ENCODE measurements around the gene NEK2. TPM values are rescaled to one million over a fixed set of nuclear protein-coding genes. Genes with fewer than 3 reads are reported as not detected.

Gene NEK2
- total and polyA plus RNA-seq, 2 of the 13 experiments (the other 11 are each of a cell fraction or from before 2014, with no cell fraction given): 10.9 to 40.8 TPM

DNA sequence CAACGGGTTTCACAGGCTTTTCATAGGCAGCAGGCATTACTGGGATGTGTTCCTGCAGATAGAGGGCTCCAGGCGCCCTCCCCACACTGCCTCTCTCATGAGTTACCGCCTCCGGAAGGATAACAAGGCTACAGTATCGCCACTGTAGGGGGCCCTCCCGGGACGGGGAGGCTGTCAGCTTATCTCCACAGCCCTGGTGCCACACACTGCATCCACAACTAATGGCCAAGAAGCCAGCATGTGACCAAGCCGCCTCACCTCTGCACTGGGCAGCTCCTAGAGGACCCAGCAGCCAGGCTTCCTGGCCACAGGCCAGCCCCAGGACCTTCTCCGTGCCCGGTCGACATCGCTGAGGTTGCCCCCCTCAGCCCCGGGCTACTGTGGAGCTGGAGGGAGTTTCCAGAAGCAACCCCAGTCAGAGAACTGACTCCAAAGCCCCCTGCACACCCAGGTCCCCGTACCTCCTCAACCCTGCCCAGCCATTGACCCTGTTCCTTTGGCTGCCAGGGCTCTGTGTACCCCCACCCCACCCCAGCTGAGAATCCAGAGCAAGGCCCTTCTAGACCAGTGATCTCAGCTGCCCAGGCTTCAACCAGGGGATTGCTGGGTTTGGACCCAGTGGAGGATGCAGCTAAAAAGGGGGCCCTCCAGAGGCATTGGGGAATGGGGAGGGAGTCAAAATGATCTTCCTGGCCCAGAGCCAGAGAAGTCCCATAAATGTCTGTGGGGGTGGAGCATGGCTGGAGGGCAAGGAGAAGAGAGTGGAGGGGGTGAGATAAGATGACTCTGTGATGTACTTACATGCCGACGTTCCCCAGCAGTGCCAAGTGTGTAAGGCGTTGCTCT lies 45.0 kb downstream of the NEK2 start (continued):
- TF ChIP-seq ZNF589 (CRISPR knock-in tag; conservative IDR thresholded peaks at IDR 0.05) (no peak), ZNF556 (CRISPR knock-in tag; IDR thresholded peaks at IDR 0.05; ENCODE audit: borderline replicate concordance) (peak; percentile 25; the same call in 1 of the 2 replicates), ZNF501 (CRISPR knock-in tag; IDR thresholded peaks at IDR 0.05) (no peak), ZNF577 (CRISPR knock-in tag; IDR thresholded peaks at IDR 0.05; ENCODE audit: borderline replicate concordance, low read depth) (no peak), FOXA3 (CRISPR knock-in tag; IDR thresholded peaks at IDR 0.05) (no peak; the same call in 1 of the 2 replicates), HES4 (CRISPR knock-in tag; IDR thresholded peaks at IDR 0.05; ENCODE audit: borderline replicate concordance) (no peak), NR1H2 (CRISPR knock-in tag; IDR thresholded peaks at IDR 0.05; ENCODE audit: borderline replicate concordance, low read depth) (no peak), ZNF253 (CRISPR knock-in tag; IDR thresholded peaks at IDR 0.05; ENCODE audit: borderline replicate concordance) (no peak), ZNF549 (CRISPR knock-in tag; IDR thresholded peaks at IDR 0.05) (no peak), ZNF264 (CRISPR knock-in tag; IDR thresholded peaks at IDR 0.05) (no peak), ZC3H4 (CRISPR knock-in tag; IDR thresholded peaks at IDR 0.05; ENCODE audit: borderline replicate concordance) (no peak), TBX2 (CRISPR knock-in tag; IDR thresholded peaks at IDR 0.05; ENCODE audit: borderline replicate concordance) (peak; percentile 59; the same call in 1 of the 2 replicates)
- TF ChIP-seq, protein P1, sequence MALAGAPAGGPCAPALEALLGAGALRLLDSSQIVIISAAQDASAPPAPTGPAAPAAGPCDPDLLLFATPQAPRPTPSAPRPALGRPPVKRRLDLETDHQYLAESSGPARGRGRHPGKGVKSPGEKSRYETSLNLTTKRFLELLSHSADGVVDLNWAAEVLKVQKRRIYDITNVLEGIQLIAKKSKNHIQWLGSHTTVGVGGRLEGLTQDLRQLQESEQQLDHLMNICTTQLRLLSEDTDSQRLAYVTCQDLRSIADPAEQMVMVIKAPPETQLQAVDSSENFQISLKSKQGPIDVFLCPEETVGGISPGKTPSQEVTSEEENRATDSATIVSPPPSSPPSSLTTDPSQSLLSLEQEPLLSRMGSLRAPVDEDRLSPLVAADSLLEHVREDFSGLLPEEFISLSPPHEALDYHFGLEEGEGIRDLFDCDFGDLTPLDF (CRISPR knock-in tag; IDR thresholded peaks at IDR 0.05): no peak
- TF ChIP-seq, protein P2, sequence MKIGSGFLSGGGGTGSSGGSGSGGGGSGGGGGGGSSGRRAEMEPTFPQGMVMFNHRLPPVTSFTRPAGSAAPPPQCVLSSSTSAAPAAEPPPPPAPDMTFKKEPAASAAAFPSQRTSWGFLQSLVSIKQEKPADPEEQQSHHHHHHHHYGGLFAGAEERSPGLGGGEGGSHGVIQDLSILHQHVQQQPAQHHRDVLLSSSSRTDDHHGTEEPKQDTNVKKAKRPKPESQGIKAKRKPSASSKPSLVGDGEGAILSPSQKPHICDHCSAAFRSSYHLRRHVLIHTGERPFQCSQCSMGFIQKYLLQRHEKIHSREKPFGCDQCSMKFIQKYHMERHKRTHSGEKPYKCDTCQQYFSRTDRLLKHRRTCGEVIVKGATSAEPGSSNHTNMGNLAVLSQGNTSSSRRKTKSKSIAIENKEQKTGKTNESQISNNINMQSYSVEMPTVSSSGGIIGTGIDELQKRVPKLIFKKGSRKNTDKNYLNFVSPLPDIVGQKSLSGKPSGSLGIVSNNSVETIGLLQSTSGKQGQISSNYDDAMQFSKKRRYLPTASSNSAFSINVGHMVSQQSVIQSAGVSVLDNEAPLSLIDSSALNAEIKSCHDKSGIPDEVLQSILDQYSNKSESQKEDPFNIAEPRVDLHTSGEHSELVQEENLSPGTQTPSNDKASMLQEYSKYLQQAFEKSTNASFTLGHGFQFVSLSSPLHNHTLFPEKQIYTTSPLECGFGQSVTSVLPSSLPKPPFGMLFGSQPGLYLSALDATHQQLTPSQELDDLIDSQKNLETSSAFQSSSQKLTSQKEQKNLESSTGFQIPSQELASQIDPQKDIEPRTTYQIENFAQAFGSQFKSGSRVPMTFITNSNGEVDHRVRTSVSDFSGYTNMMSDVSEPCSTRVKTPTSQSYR (CRISPR knock-in tag; IDR thresholded peaks at IDR 0.05; ENCODE audit: borderline replicate concordance): no peak
- TF ChIP-seq, protein P3, sequence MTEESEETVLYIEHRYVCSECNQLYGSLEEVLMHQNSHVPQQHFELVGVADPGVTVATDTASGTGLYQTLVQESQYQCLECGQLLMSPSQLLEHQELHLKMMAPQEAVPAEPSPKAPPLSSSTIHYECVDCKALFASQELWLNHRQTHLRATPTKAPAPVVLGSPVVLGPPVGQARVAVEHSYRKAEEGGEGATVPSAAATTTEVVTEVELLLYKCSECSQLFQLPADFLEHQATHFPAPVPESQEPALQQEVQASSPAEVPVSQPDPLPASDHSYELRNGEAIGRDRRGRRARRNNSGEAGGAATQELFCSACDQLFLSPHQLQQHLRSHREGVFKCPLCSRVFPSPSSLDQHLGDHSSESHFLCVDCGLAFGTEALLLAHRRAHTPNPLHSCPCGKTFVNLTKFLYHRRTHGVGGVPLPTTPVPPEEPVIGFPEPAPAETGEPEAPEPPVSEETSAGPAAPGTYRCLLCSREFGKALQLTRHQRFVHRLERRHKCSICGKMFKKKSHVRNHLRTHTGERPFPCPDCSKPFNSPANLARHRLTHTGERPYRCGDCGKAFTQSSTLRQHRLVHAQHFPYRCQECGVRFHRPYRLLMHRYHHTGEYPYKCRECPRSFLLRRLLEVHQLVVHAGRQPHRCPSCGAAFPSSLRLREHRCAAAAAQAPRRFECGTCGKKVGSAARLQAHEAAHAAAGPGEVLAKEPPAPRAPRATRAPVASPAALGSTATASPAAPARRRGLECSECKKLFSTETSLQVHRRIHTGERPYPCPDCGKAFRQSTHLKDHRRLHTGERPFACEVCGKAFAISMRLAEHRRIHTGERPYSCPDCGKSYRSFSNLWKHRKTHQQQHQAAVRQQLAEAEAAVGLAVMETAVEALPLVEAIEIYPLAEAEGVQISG (CRISPR knock-in tag; IDR thresholded peaks at IDR 0.05): no peak; the same call in 1 of the 2 replicates
- TF ChIP-seq, protein P4, sequence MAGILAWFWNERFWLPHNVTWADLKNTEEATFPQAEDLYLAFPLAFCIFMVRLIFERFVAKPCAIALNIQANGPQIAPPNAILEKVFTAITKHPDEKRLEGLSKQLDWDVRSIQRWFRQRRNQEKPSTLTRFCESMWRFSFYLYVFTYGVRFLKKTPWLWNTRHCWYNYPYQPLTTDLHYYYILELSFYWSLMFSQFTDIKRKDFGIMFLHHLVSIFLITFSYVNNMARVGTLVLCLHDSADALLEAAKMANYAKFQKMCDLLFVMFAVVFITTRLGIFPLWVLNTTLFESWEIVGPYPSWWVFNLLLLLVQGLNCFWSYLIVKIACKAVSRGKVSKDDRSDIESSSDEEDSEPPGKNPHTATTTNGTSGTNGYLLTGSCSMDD (CRISPR knock-in tag; IDR thresholded peaks at IDR 0.05): no peak
- TF ChIP-seq, protein P5, sequence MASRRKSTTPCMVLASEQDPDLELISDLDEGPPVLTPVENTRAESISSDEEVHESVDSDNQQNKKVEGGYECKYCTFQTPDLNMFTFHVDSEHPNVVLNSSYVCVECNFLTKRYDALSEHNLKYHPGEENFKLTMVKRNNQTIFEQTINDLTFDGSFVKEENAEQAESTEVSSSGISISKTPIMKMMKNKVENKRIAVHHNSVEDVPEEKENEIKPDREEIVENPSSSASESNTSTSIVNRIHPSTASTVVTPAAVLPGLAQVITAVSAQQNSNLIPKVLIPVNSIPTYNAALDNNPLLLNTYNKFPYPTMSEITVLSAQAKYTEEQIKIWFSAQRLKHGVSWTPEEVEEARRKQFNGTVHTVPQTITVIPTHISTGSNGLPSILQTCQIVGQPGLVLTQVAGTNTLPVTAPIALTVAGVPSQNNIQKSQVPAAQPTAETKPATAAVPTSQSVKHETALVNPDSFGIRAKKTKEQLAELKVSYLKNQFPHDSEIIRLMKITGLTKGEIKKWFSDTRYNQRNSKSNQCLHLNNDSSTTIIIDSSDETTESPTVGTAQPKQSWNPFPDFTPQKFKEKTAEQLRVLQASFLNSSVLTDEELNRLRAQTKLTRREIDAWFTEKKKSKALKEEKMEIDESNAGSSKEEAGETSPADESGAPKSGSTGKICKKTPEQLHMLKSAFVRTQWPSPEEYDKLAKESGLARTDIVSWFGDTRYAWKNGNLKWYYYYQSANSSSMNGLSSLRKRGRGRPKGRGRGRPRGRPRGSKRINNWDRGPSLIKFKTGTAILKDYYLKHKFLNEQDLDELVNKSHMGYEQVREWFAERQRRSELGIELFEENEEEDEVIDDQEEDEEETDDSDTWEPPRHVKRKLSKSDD (CRISPR knock-in tag; IDR thresholded peaks at IDR 0.05; ENCODE audit: low read depth): no peak

Data from HepG2 (cell line).